ENCODE measurements around the gene LAPTM5.
A peak's percentile ranks its signal among the peaks of the same experiment; 100 is the strongest.

Gene LAPTM5

GRCh38 chr1:30741239-30741894 is 16.2 kb downstream of the LAPTM5 start:
- peak overlapping the region; percentile 29 for H3K4me3 Mint-ChIP-seq
- no peak for ATAC-seq
- no peaks in the 10 kb centered on the region for H3K9me3 Mint-ChIP-seq
- H3K4me1 Mint-ChIP-seq, result peaks cover 91% of the 10 kb centered on the region
- H3K27ac Mint-ChIP-seq, result peak overlapping the region; percentile 70
- peaks cover 64% of the 10 kb centered on the region for H3K36me3 Mint-ChIP-seq (ENCODE audit: low read depth)
- no peaks in the 10 kb centered on the region for H3K27me3 Mint-ChIP-seq
- no peak for DNase-seq

GRCh38 chr1:30740251-30741238 is 17.0 kb downstream of the LAPTM5 start:
- no peak for DNase-seq
- H3K27me3 Mint-ChIP-seq, result no peaks in the 10 kb centered on the region
- ATAC-seq, result no peak
- H3K36me3 Mint-ChIP-seq (ENCODE audit: low read depth), result peaks cover 68% of the 10 kb centered on the region
- H3K9me3 Mint-ChIP-seq, result no peaks in the 10 kb centered on the region
- peak overlapping the region; percentile 72 for H3K27ac Mint-ChIP-seq
- H3K4me1 Mint-ChIP-seq, result peaks cover 85% of the 10 kb centered on the region
- peak overlapping the region; percentile 3 for H3K4me3 Mint-ChIP-seq

GRCh38 chr1:30739601-30740000 is 18.0 kb downstream of the LAPTM5 start:
- no peak for DNase-seq
- Mint-ChIP-seq H3K4me3 (no peak overlapping the region), H3K36me3 (ENCODE audit: low read depth) (peaks cover 77% of the 10 kb centered on the region), H3K27ac (peak overlapping the region; percentile 72), H3K9me3 (no peaks in the 10 kb centered on the region), H3K4me1 (peaks cover 76% of the 10 kb centered on the region), H3K27me3 (no peaks in the 10 kb centered on the region)
- no peak for ATAC-seq

DNA sequence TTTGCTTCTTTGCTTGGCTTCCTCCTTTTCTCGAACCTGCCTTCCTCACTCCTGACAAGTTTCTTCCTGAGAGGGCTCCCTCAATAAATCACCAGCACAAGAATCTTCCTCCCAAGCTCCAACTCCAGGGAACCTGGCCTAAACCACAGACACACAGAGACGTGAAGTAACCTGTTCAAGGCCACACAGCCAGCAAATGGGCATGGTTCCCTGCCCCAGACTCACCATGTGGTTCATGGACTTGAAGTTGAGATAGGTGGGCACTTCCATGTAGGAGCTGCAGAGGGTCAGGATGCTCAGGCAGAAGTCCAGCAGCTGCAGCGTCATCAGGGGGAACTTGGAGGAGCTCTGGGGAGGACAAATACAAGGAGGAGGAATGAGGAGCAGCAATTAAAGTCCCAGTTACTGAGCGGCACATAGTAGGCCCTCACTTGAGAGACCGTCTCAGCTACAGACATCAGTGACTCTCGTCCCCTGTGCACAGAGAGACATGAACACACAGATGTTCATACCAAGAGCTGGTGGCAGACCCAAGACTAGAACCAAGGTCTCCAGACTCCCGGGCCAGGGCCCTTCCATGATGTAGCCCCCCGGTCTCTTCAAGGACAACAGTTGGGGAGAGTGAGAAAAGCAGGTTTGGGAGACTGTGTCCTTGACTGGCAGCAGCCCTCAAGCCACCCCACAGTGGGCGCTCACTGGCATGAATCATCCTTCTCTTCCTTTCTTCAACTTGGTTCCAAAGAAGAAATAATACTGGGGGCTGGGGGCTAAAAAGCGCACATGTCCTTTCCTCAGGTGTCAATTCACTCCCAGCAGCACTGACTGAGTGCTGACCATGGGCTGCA is 18.6 kb downstream of the LAPTM5 start:
- Mint-ChIP-seq H3K9me3 (no peaks in the 10 kb centered on the region), H3K4me1 (peaks cover 70% of the 10 kb centered on the region), H3K36me3 (ENCODE audit: low read depth) (peaks cover 82% of the 10 kb centered on the region), H3K27ac (peak overlapping the region; percentile 72), H3K27me3 (no peaks in the 10 kb centered on the region), H3K4me3 (no peak overlapping the region)
- ATAC-seq (no peak), DNase-seq (no peak)

DNA sequence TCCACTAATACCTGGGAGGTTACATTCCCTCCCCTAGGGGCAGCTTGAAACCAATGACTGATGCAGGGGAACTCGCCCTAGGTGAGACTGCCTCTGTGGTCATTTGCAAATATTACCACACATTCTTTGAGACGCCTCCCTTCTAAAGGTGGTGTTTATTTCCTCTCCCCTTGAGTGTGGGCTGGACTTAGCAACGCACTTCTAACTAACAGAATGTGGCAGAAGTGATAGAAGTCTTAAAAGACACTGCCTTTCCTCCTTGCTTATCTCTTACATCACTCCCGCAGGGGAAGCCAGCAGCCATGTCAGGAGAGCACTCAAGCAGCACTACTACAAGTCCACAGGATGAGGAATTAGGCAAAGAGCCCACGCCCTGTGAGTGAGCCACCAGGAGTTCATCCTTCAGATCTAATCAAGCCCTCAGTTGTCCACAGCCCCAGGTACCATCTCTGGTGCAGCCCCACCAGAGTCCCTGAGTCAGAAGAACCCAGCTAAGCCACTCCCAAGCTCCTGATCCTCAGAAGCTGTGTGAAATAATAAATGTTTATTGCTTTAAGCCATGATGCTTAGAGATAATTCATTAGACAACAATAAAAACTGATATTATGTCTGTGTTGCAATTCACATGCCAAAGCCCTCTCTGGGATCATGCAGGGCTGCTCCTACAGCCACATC is 19.4 kb downstream of the LAPTM5 start:
- Mint-ChIP-seq H3K27ac (peak overlapping the region; percentile 72), H3K36me3 (ENCODE audit: low read depth) (peaks cover 81% of the 10 kb centered on the region), H3K9me3 (no peaks in the 10 kb centered on the region), H3K4me1 (peaks cover 62% of the 10 kb centered on the region), H3K27me3 (no peaks in the 10 kb centered on the region), H3K4me3 (no peak overlapping the region)
- DNase-seq (no peak), ATAC-seq (peak; percentile 10)

- peaks cover 86% of the 10 kb centered on the region for H3K36me3 Mint-ChIP-seq (ENCODE audit: low read depth)
Observed at GRCh38 chr1:30737357-30738039, 20.1 kb downstream of the LAPTM5 start.

GRCh38 chr1:30735668-30736498 is 21.7 kb downstream of the LAPTM5 start:
- H3K27ac Mint-ChIP-seq, result peak overlapping the region; percentile 40
- no peak overlapping the region for H3K4me3 Mint-ChIP-seq
- no peak for DNase-seq
- no peak for ATAC-seq
- H3K9me3 Mint-ChIP-seq, result no peaks in the 10 kb centered on the region
- peaks cover 74% of the 10 kb centered on the region for H3K36me3 Mint-ChIP-seq (ENCODE audit: low read depth)
- peaks cover 54% of the 10 kb centered on the region for H3K4me1 Mint-ChIP-seq
- no peaks in the 10 kb centered on the region for H3K27me3 Mint-ChIP-seq

More at GRCh38 chr1:30737357-30738039, 20.1 kb downstream of the LAPTM5 start:
- peaks cover 58% of the 10 kb centered on the region for H3K4me1 Mint-ChIP-seq
- H3K27ac Mint-ChIP-seq, result peak overlapping the region; percentile 14
- no peaks in the 10 kb centered on the region for H3K9me3 Mint-ChIP-seq
- ATAC-seq (no peak), DNase-seq (no peak)
- no peaks in the 10 kb centered on the region for H3K27me3 Mint-ChIP-seq
- no peak overlapping the region for H3K4me3 Mint-ChIP-seq

- no peak for ATAC-seq
- H3K4me1 Mint-ChIP-seq, result peaks cover 55% of the 10 kb centered on the region
- peak overlapping the region; percentile 31 for H3K27ac Mint-ChIP-seq
- H3K9me3 Mint-ChIP-seq, result no peaks in the 10 kb centered on the region
- H3K36me3 Mint-ChIP-seq (ENCODE audit: low read depth), result peaks cover 68% of the 10 kb centered on the region
- H3K27me3 Mint-ChIP-seq, result no peaks in the 10 kb centered on the region
- H3K4me3 Mint-ChIP-seq, result no peak overlapping the region
- no peak for DNase-seq
Observed at GRCh38 chr1:30735124-30735523, 22.4 kb downstream of the LAPTM5 start.

GRCh38 chr1:30734580-30734979 is 23.0 kb downstream of the LAPTM5 start:
- Mint-ChIP-seq H3K9me3 (no peaks in the 10 kb centered on the region), H3K27me3 (no peaks in the 10 kb centered on the region), H3K36me3 (ENCODE audit: low read depth) (peaks cover 63% of the 10 kb centered on the region), H3K4me1 (peaks cover 53% of the 10 kb centered on the region), H3K4me3 (no peak overlapping the region), H3K27ac (peak overlapping the region; percentile 31)
- ATAC-seq (no peak), DNase-seq (no peak)

DNA sequence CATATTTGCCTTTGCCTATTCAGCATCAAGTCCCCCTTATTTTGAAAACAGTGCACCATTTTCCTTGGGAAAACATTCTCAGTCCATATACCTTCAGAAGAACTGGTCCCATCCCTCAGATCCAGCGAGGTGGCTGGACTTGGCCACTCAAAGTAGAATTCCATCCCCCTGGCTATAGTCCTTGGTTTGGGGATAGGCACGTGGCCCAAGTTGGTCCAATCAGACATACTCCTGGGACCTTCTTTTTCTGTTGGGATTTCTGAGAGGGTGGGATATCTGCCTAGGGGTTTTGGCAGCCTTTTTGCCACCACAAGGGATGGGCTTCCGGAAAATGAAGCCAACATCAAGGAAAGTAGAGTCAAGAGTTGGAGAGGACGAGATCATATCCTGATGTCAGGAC is 23.5 kb downstream of the LAPTM5 start:
- DNase-seq, result no peak
- H3K36me3 Mint-ChIP-seq (ENCODE audit: low read depth), result peaks cover 58% of the 10 kb centered on the region

DNA sequence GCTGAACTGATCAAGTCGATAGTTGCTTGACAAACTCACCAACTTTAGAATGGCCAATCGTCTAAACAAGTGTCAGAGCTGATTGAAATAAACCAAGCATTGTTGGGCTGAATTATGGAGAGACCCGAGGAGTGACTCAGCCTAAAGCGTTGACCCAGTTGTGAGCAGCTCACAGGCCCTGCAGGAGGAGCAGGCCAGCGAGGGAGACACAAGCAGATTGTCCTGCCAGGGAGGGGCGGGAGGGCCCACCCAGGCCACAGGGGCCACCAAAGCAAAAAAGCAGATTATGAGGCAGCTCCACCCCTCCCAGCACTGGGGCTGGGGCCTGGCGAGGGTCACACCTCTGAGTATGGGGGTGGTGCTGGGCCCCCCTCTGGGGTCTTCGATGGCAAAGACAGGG is 24.1 kb downstream of the LAPTM5 start:
- peaks cover 47% of the 10 kb centered on the region for H3K4me1 Mint-ChIP-seq
- no peaks in the 10 kb centered on the region for H3K27me3 Mint-ChIP-seq
- DNase-seq (no peak), ATAC-seq (no peak)
- peaks cover 52% of the 10 kb centered on the region for H3K36me3 Mint-ChIP-seq (ENCODE audit: low read depth)
- H3K4me3 Mint-ChIP-seq, result no peak overlapping the region
- no peaks in the 10 kb centered on the region for H3K9me3 Mint-ChIP-seq
- H3K27ac Mint-ChIP-seq, result no peak overlapping the region

More for the DNA sequence above, 23.5 kb downstream of the LAPTM5 start:
- Mint-ChIP-seq H3K9me3 (no peaks in the 10 kb centered on the region), H3K27ac (no peak overlapping the region), H3K4me3 (no peak overlapping the region), H3K27me3 (no peaks in the 10 kb centered on the region), H3K4me1 (peaks cover 52% of the 10 kb centered on the region)
- ATAC-seq, result no peak

DNA sequence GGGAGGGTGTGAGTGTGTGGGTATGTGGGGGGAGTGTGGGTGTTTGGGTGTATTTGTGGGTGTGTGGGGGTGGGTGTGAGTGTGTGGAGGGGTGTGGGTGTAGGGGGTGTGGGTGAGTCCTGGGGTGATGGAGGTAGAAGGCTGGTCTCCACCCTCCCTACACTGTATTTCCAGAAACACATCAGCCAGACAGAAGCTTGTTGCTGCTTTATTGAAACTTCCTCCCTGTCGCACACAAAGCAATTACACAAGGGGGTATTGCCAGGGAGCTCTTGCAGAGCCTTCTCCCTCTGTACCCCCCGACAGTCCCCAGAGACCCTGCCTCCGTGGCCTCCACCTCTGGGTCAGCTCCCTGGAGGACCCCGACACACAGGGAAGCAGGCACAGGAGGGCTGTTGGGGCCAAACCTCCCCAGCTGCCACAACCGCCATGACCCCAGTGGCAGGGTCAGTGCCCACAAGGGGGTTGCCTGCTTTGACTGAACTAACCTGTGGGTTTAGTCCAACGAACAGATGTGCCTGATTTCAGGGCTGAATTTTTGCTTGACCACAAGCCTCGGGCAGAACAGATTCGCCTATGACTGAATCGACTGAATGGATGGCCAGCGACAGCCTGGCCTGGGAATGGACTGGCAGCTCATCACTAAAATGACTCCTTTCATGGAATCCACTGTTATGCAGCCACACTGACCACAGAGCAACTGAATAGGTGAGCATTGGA is 25.1 kb downstream of the LAPTM5 start:
- Mint-ChIP-seq H3K27me3 (no peaks in the 10 kb centered on the region), H3K27ac (peak overlapping the region; percentile 80), H3K36me3 (ENCODE audit: low read depth) (peaks cover 41% of the 10 kb centered on the region), H3K4me3 (no peak overlapping the region), H3K4me1 (peaks cover 47% of the 10 kb centered on the region), H3K9me3 (no peaks in the 10 kb centered on the region)
- DNase-seq (no peak), ATAC-seq (peak; percentile 29)
